Neural cell (in vitro differentiated cells): ENCODE measurements around the gene A2ML1.

Experiments
- EP300 ChIP-seq: fragments of 450-650 bp; conservative IDR thresholded peaks from 2 replicates; pipeline ENCODE4 v1.6.1; 2014; ENCODE audit warnings: antibody characterized with exemption, mild to moderate bottlenecking, moderate library complexity; ENCODE audit not compliant: poor library complexity, severe bottlenecking
- EZH2 ChIP-seq: fragments of 200-600, 300-800 bp; shearing (Covaris generic), sonication (generic); IDR thresholded peaks from 2 replicates; pipeline ENCODE4 v1.6.1; 2014; ENCODE audit warnings: antibody characterized with exemption, low read length, borderline replicate concordance, mild to moderate bottlenecking; ENCODE audit not compliant: insufficient read depth, poor library complexity, severe bottlenecking
- MXI1 ChIP-seq: fragments of 450-650 bp; conservative IDR thresholded peaks from 2 replicates; pipeline ENCODE4 v1.6.1; 2014; ENCODE audit warnings: antibody characterized with exemption, mild to moderate bottlenecking; ENCODE audit not compliant: poor library complexity, severe bottlenecking
- POLR2AphosphoS5 ChIP-seq: IDR thresholded peaks from 2 replicates; pipeline ENCODE4 v1.6.1; 2012
- SMC3 ChIP-seq: fragments of 450-650 bp; conservative IDR thresholded peaks from 2 replicates; pipeline ENCODE4 v1.6.1; 2014; ENCODE audit warnings: antibody characterized with exemption, mild to moderate bottlenecking, moderate library complexity; ENCODE audit not compliant: poor library complexity
- TAF1 ChIP-seq: IDR thresholded peaks from 2 replicates; pipeline ENCODE4 v1.6.1; 2012; ENCODE audit warnings: low read depth
- TF ChIP-seq, protein P1 (sequence below): IDR thresholded peaks from 2 replicates; pipeline ENCODE4 v1.6.1; 2012; ENCODE audit warnings: borderline replicate concordance
- TF ChIP-seq, protein P2 (sequence below): fragments of 450-650 bp; IDR thresholded peaks from 2 replicates; pipeline ENCODE4 v1.5.1; 2014; ENCODE audit warnings: antibody characterized with exemption, mild to moderate bottlenecking, moderate library complexity; ENCODE audit not compliant: poor library complexity, severe bottlenecking

DNA sequence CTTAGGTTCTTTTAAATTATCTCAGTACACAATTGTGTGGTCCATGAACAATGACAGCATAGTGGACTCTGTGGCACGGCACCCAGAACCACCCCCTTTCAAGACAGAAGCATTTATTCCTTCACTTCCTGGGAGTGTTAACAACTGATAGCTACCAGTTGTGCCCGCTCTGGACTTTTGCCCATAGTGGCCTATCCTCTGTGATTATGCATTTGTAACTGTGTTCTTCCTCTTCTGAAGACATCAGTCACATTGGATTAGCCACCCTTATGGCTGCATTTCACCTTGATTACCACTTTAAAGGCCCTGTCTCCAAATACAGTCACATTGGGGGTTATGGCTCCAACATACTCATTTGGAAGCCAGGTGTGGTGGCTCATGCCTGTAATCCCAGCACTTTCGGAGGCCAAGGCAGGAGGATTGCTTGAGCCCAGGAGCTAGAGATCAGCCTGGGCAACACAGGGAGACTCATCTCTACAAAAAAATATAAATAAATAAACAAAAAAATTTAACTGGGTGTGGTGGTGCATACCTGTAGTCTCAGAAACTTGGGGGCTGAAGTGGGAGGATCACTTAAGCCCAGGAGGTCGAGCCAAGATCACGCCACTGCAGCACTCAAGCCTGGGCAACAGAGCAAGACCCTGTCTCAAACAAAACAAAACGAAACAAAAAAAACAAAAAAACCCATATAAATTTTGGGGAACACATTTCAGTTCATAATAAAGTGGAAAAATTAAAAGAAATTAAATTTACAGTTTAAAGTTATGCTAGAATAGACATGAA lies 64.3 kb downstream of the A2ML1 start:
- TF ChIP-seq, protein P1, sequence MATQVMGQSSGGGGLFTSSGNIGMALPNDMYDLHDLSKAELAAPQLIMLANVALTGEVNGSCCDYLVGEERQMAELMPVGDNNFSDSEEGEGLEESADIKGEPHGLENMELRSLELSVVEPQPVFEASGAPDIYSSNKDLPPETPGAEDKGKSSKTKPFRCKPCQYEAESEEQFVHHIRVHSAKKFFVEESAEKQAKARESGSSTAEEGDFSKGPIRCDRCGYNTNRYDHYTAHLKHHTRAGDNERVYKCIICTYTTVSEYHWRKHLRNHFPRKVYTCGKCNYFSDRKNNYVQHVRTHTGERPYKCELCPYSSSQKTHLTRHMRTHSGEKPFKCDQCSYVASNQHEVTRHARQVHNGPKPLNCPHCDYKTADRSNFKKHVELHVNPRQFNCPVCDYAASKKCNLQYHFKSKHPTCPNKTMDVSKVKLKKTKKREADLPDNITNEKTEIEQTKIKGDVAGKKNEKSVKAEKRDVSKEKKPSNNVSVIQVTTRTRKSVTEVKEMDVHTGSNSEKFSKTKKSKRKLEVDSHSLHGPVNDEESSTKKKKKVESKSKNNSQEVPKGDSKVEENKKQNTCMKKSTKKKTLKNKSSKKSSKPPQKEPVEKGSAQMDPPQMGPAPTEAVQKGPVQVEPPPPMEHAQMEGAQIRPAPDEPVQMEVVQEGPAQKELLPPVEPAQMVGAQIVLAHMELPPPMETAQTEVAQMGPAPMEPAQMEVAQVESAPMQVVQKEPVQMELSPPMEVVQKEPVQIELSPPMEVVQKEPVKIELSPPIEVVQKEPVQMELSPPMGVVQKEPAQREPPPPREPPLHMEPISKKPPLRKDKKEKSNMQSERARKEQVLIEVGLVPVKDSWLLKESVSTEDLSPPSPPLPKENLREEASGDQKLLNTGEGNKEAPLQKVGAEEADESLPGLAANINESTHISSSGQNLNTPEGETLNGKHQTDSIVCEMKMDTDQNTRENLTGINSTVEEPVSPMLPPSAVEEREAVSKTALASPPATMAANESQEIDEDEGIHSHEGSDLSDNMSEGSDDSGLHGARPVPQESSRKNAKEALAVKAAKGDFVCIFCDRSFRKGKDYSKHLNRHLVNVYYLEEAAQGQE: no peak
- TF ChIP-seq SMC3 (no peak), EP300 (no peak), TAF1 (no peak), EZH2 (no peak), POLR2AphosphoS5 (no peak), MXI1 (no peak)
- TF ChIP-seq, protein P2, sequence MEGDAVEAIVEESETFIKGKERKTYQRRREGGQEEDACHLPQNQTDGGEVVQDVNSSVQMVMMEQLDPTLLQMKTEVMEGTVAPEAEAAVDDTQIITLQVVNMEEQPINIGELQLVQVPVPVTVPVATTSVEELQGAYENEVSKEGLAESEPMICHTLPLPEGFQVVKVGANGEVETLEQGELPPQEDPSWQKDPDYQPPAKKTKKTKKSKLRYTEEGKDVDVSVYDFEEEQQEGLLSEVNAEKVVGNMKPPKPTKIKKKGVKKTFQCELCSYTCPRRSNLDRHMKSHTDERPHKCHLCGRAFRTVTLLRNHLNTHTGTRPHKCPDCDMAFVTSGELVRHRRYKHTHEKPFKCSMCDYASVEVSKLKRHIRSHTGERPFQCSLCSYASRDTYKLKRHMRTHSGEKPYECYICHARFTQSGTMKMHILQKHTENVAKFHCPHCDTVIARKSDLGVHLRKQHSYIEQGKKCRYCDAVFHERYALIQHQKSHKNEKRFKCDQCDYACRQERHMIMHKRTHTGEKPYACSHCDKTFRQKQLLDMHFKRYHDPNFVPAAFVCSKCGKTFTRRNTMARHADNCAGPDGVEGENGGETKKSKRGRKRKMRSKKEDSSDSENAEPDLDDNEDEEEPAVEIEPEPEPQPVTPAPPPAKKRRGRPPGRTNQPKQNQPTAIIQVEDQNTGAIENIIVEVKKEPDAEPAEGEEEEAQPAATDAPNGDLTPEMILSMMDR: no peak
